ENCODE data around the gene UNC5C. TPM values are rescaled to one million over a fixed set of nuclear protein-coding genes. Genes with fewer than 3 reads are reported as not detected.

The UNC5C gene
- polyA plus RNA-seq, 1 experiment, result not detected

DNA sequence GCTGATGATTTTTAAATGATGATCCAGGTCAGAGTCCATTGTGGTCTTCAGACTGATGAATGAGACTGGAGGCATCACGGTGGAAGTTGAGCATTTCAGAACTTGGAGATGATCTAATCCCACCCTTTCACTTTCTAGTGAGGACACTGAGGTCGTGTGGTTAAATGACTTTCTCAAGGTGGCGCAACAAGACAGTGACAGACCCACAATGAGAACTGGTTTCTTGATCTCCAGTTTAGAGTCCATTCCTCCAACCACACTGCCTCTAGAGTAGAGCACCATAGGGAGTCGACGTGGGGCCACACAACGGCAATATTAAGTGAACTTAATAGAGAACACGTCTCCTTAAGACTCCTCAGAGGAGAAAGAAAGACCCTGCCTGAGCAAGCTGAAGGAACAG, 381.0 kb downstream of the UNC5C start:
- TF ChIP-seq, protein P1, sequence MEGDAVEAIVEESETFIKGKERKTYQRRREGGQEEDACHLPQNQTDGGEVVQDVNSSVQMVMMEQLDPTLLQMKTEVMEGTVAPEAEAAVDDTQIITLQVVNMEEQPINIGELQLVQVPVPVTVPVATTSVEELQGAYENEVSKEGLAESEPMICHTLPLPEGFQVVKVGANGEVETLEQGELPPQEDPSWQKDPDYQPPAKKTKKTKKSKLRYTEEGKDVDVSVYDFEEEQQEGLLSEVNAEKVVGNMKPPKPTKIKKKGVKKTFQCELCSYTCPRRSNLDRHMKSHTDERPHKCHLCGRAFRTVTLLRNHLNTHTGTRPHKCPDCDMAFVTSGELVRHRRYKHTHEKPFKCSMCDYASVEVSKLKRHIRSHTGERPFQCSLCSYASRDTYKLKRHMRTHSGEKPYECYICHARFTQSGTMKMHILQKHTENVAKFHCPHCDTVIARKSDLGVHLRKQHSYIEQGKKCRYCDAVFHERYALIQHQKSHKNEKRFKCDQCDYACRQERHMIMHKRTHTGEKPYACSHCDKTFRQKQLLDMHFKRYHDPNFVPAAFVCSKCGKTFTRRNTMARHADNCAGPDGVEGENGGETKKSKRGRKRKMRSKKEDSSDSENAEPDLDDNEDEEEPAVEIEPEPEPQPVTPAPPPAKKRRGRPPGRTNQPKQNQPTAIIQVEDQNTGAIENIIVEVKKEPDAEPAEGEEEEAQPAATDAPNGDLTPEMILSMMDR (IDR thresholded peaks at IDR 0.05; ENCODE audit: insufficient read depth, low read depth, low read length), result no peak
- POLR2A ChIA-PET, result no interaction called here
- DNase-seq (ENCODE audit: low read depth), result no peak
- Histone ChIP-seq H3K27me3 (ENCODE audit: control insufficient read depth, insufficient read depth, low read length) (no peaks in the 10 kb centered on the region), H3K4me3 (ENCODE audit: low read depth, low read length) (no peak overlapping the region), H3K36me3 (ENCODE audit: control insufficient read depth, insufficient read depth, low read length) (no peaks in the 10 kb centered on the region)
- CTCF ChIA-PET, result no interaction called here

DNA sequence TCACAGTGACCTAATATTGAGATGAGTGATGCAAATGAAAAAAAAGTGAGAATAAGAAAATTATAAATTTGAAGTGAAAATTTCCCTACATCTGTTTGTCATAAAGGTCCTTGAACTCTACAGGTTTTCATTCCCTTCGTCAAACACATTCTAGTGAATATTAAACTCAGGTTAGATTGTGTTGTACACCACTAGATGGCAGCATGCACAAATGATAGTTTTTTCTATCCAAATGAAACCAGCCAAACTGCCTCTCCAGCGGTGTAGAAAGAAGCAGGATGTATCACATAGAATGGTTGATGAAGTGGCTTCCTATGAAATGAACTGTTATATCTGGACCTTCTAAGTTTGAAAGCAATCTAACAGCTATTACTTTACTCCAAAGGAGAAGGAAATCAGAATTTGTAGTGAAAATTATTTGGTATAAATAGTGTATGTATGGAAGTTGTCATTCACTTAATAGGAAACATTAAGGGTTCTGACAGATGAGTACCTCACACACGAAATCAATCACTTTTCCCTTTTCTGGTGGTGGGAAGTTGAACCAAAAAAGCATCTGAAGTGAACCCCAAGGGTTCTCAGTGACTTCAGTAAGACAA, 382.7 kb downstream of the UNC5C start:
- TF ChIP-seq, protein P1 (IDR thresholded peaks at IDR 0.05; ENCODE audit: insufficient read depth, low read depth, low read length), result peak; percentile 59
- Histone ChIP-seq H3K4me3 (ENCODE audit: low read depth, low read length) (no peak overlapping the region), H3K27me3 (ENCODE audit: control insufficient read depth, insufficient read depth, low read length) (no peaks in the 10 kb centered on the region), H3K36me3 (ENCODE audit: control insufficient read depth, insufficient read depth, low read length) (no peaks in the 10 kb centered on the region)
- POLR2A ChIA-PET, result no interaction called here
- DNase-seq (ENCODE audit: low read depth), result no peak
- CTCF ChIA-PET, result interaction anchor here (0.9 to 1.0 kb wide), 2 partner anchors 18 to 23 kb away, joined by 3 to 5 read pairs; no protein-coding TSS in a partner anchor

DNA sequence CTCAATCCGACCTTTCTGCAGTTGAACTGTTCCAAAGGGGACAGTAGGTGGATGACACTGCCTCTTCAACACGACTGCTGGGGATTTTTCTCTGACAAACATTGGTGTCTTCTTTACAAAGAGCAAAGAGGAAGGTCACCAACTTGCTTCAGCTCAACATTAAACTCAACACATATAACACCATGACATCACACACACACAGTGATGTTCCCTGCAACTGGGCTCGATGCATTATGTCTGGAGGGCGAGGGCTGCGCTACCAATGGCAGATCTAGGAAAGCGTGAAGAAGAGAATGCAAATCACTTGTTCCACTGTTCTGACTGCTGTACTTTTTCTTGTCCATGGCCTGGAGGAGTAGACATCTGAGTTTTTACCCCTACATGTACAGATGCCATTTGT, 385.9 kb downstream of the UNC5C start:
- TF ChIP-seq, protein P1 (IDR thresholded peaks at IDR 0.05; ENCODE audit: insufficient read depth, low read depth, low read length), result no peak
- no peaks in the 10 kb centered on the region for H3K27me3 ChIP-seq (ENCODE audit: control insufficient read depth, insufficient read depth, low read length)
- H3K36me3 ChIP-seq (ENCODE audit: control insufficient read depth, insufficient read depth, low read length), result no peaks in the 10 kb centered on the region
- POLR2A ChIA-PET, result no interaction called here
- H3K4me3 ChIP-seq (ENCODE audit: low read depth, low read length), result no peak overlapping the region
- no peak for DNase-seq (ENCODE audit: low read depth)
- CTCF ChIA-PET, result no interaction called here

DNA sequence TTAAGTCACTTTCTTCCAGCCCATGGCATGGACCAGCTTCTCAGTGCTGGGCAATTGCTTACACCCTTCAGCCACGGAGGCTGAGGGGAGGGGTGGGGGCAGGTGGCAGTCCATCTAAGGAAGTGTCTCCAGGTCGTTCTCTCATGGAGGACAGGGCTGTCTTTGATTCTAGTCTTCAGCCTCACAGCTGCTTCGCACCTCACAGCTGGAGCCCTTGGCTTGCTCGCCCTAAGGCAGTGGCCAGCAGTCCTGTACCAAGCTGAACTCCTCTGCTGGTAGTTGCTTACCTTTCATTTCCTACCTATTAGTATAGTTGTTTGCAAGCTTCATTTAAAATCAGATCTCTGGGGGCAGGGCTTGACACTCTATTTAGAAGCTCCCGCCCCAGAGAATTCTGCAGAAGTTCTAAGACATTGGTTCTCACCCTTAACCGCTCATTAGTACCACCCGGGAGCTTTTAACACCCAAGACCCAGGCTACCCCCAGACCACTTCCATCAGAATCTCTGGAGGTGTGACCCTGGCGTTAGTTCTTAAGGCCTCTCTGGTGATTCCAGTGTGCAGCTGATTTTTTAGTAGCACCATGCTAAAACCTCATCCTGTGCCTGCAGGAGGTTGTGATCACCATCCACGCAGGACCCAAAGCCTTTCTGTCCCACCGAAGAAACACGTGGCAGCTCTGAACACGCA, 386.8 kb downstream of the UNC5C start:
- Histone ChIP-seq H3K4me3 (ENCODE audit: low read depth, low read length) (no peak overlapping the region), H3K36me3 (ENCODE audit: control insufficient read depth, insufficient read depth, low read length) (no peaks in the 10 kb centered on the region), H3K27me3 (ENCODE audit: control insufficient read depth, insufficient read depth, low read length) (no peaks in the 10 kb centered on the region)
- DNase-seq (ENCODE audit: low read depth), result no peak
- ChIA-PET POLR2A (no interaction called here), CTCF (no interaction called here)
- TF ChIP-seq, protein P1 (IDR thresholded peaks at IDR 0.05; ENCODE audit: insufficient read depth, low read depth, low read length), result no peak

DNA sequence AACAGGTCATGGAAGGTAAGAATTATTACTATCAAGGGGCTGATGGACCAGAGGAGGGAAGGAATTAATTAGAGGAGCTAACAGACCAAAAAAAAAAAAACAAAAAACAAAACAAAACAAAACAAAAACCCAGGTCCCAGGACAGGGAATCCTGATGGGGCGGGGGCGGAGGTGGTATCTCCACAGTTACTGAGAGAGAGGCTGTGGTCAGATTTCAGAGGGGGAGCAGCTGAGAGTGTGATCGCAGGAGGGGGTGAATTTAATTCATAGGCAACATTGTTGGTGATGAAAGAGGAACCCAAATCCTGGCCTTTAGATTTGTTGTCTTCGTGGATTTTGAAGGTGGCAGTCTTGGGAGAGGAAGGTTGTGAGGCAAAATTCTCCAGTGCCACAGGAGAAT, 389.4 kb downstream of the UNC5C start:
- Histone ChIP-seq H3K27me3 (ENCODE audit: control insufficient read depth, insufficient read depth, low read length) (no peaks in the 10 kb centered on the region), H3K4me3 (ENCODE audit: low read depth, low read length) (no peak overlapping the region), H3K36me3 (ENCODE audit: control insufficient read depth, insufficient read depth, low read length) (no peaks in the 10 kb centered on the region)
- POLR2A ChIA-PET, result no interaction called here
- TF ChIP-seq, protein P1 (IDR thresholded peaks at IDR 0.05; ENCODE audit: insufficient read depth, low read depth, low read length), result no peak
- DNase-seq (ENCODE audit: low read depth), result no peak
- CTCF ChIA-PET, result no interaction called here
